Transverse colon (tissue), 4 donors: ENCODE data around the gene COL4A6. TPM values are rescaled to one million over a fixed set of nuclear protein-coding genes. Genes with fewer than 3 reads are reported as not detected.

Source experiments
- DNase-seq: peaks from one replicate; pipeline ENCODE4 v3.0.0-alpha.2; 2019
- H3K27ac ChIP-seq, 4 donors: fragments of 200-600 bp; sonication (generic); 2 replicates each; pipeline ENCODE4 v1.5.1; 2016 to 2018; ENCODE audit warnings: inconsistent platforms in 4 of 4
- H3K27me3 ChIP-seq: fragments of 200-600 bp; sonication (generic); 2 replicates; pipeline ENCODE4 v1.5.1; 2017; ENCODE audit warnings: inconsistent platforms
- H3K36me3 ChIP-seq, 4 donors: fragments of 200-600 bp; sonication (generic); 2 replicates each; pipeline ENCODE4 v1.5.1; 2017 to 2019; ENCODE audit warnings: inconsistent platforms in 4 of 4
- H3K4me1 ChIP-seq, 4 donors: fragments of 200-600 bp; sonication (generic); 2 replicates each; pipeline ENCODE4 v1.5.1; 2017 to 2020; ENCODE audit warnings: inconsistent platforms in 4 of 4
- H3K4me3 ChIP-seq, 4 donors: fragments of 200-600 bp; sonication (generic); 1 replicate in 1 of 4; 2 replicates in 3 of 4; pipeline versions ENCODE4 v1.5.1 to v1.6.1; 2017 to 2019; ENCODE audit warnings: inconsistent platforms in 4 of 4
- H3K9me3 ChIP-seq, 2 donors: fragments of 200-600 bp; sonication (generic); 2 replicates each; pipeline ENCODE4 v1.5.1; 2017 to 2019; ENCODE audit warnings: inconsistent platforms in 2 of 2
- EP300 ChIP-seq: sonication (generic); formaldehyde crosslinking; IDR thresholded peaks from one replicate; pipeline ENCODE4 v1.6.1; 2017; ENCODE audit warnings: antibody characterized with exemption, low read depth
- POLR2A ChIP-seq: fragments of 450-650 bp; IDR thresholded peaks from one replicate; pipeline ENCODE4 v1.6.1; 2016; ENCODE audit warnings: antibody characterized with exemption, mild to moderate bottlenecking, moderate library complexity
- POLR2AphosphoS5 ChIP-seq, 3 donors: sonication (generic); formaldehyde crosslinking; IDR thresholded peaks; one replicate each; pipeline ENCODE4 v1.6.1; 2016; ENCODE audit warnings: antibody characterized with exemption in 3 of 3
- WGBS, 2 donors: methylation state at CpG; one replicate each; pipeline ENCODE4 v1.1.5; 2018; ENCODE audit warnings: low coverage in 1 of 2; 5-methylcytosine and 5-hydroxymethylcytosine counted together
- in situ Hi-C, 4 donors: fragments of 200-750 bp; cut with MboI; loops; one replicate each; pipeline versions ENCODE4 v1.15.0 to v1.15.1; 2017; ENCODE audit warnings: low sequenced_read_pairs in 3 of 4, low pct_ligation_motif_present in 1 of 4, low pct_unique_long_range_greater_than_20kb in 1 of 4
- intact Hi-C: fragments of 100-400 bp; cut with DNase I; formaldehyde crosslinking; loops from one replicate; pipeline ENCODE4 v1.15.1; 2023; ENCODE audit warnings: low total_unique reads
- total RNA-seq, 4 donors: library from RNA; depleted of rRNA; stranded (reverse); fragments of >200 nt; gene quantifications; one replicate each; pipeline ENCODE4 v1.1.0, GENCODE V29; 2016
- TF ChIP-seq, protein P1 (sequence below), 5 experiments: fragments of 200-600 bp in 3 of 5; fragments of 450-650 bp in 2 of 5; sonication (generic) in 3 of 5; IDR thresholded peaks; 1 replicate in 2 of 5; 2 replicates in 3 of 5; pipeline ENCODE4 v1.5.1; 2016 to 2017; ENCODE audit warnings: antibody characterized with exemption in 5 of 5, inconsistent platforms in 3 of 5, mild to moderate bottlenecking in 2 of 5, moderate library complexity in 1 of 5

The COL4A6 gene
- total RNA-seq, 4 donors from 2014 or later, result 0.32 to 0.75 (median 0.57) TPM

DNA sequence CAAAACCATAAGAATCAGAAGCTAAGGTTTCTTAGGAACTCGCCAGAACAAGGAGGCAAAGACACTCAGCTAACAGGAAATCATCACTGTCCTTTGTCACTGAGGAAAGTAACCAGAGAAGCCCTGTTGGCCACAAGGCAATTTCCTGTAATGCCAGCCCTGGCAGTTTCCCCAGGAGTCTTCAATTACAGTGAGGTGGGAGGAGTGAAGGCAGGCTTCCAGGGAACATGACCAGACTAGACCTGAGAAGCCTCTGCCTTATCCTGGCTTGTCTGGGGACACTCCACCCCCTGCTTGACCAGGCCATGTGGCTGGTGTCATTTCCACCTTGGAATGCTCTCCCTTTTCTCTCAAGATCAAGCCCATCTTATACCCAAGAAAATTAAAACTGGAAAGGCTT is 125.3 kb downstream of the COL4A6 start:
- in situ Hi-C loops, result no loop called here

DNA sequence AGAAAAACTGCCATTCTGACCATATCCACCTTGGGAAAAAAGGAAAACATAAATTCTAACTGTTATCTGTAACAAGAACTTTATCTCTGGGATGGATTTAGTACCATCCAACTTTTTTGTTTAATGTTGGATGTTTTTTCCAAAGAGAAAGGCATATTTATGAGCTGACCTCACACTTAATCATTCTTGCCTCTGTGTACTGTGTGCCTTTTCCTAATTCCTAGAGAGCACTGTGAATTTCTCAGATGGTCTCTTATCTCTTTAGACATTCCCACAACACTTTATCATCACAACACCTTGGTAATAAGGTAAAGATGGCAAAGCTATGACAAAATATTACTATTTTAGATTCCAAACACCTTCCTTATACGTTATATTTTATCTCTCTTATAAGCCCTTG is 126.2 kb downstream of the COL4A6 start:
- Histone ChIP-seq H3K27ac (no peak overlapping the region), H3K4me1 (no peaks in the 10 kb centered on the region), H3K36me3 (no peaks in the 10 kb centered on the region), H3K9me3 (no peaks in the 10 kb centered on the region), H3K4me3 (no peak overlapping the region), H3K27me3 (no peaks in the 10 kb centered on the region)
- WGBS, 2 donors, result 52 to 100% methylated on average over 1 of the region's 1 CpG
- TF ChIP-seq EP300 (no peak), POLR2A (no peak), POLR2AphosphoS5 (IDR thresholded peaks at IDR 0.05) (no peak)
- TF ChIP-seq, protein P1, sequence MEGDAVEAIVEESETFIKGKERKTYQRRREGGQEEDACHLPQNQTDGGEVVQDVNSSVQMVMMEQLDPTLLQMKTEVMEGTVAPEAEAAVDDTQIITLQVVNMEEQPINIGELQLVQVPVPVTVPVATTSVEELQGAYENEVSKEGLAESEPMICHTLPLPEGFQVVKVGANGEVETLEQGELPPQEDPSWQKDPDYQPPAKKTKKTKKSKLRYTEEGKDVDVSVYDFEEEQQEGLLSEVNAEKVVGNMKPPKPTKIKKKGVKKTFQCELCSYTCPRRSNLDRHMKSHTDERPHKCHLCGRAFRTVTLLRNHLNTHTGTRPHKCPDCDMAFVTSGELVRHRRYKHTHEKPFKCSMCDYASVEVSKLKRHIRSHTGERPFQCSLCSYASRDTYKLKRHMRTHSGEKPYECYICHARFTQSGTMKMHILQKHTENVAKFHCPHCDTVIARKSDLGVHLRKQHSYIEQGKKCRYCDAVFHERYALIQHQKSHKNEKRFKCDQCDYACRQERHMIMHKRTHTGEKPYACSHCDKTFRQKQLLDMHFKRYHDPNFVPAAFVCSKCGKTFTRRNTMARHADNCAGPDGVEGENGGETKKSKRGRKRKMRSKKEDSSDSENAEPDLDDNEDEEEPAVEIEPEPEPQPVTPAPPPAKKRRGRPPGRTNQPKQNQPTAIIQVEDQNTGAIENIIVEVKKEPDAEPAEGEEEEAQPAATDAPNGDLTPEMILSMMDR (IDR thresholded peaks at IDR 0.05), result no peak
- DNase-seq, result no peak
- intact Hi-C loops (loop anchor here (2.0 kb wide), 1 partner anchor 33 kb away; no protein-coding TSS in a partner anchor), in situ Hi-C loops (no loop called here)

More for the DNA sequence above, 125.3 kb downstream of the COL4A6 start:
- Histone ChIP-seq H3K4me3 (no peak overlapping the region), H3K27ac (no peak overlapping the region), H3K4me1 (no peaks in the 10 kb centered on the region), H3K27me3 (no peaks in the 10 kb centered on the region), H3K9me3 (no peaks in the 10 kb centered on the region), H3K36me3 (no peaks in the 10 kb centered on the region)
- intact Hi-C loops, result loop anchor here (2.0 kb wide), 1 partner anchor 34 kb away; no protein-coding TSS in a partner anchor
- no peak for DNase-seq
- 41% methylated on average over 1 of the region's 1 CpG; no CpG with 5 or more reads in 1 of the 2 donors for WGBS, 2 donors
- TF ChIP-seq POLR2A (no peak), POLR2AphosphoS5 (IDR thresholded peaks at IDR 0.05) (no peak), EP300 (no peak)
- TF ChIP-seq, protein P1 (IDR thresholded peaks at IDR 0.05), result no peak

DNA sequence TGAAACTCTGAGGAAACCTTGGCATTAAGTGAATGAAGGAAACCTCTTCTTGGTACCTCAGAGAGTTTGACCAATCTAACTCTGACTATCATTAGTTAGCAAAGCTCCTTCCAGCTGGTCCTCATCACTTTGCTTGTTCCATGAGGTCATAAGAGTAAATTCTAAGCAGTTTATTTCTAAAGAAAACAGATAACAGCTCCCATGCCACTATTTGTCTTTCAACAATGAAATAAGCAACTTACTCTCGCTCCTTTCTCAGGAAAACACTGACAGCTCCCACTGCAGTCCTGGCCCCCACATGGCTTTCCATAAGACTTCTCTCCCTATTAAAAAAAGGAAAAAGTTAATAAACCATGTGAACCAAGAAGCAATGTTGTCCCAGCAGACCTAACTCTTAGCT is 127.7 kb downstream of the COL4A6 start:
- in situ Hi-C loops (no loop called here), intact Hi-C loops (no loop called here)
- DNase-seq, result no peak
- Histone ChIP-seq H3K9me3 (no peaks in the 10 kb centered on the region), H3K27ac (no peak overlapping the region), H3K4me3 (no peak overlapping the region), H3K4me1 (no peaks in the 10 kb centered on the region), H3K27me3 (no peaks in the 10 kb centered on the region), H3K36me3 (no peaks in the 10 kb centered on the region)
- 63% methylated on average over 1 of the region's 1 CpG; no CpG with 5 or more reads in 1 of the 2 donors for WGBS, 2 donors
- TF ChIP-seq, protein P1 (IDR thresholded peaks at IDR 0.05), result no peak
- TF ChIP-seq EP300, result no peak
- TF ChIP-seq POLR2AphosphoS5 (IDR thresholded peaks at IDR 0.05), result no peak
- no peak for TF ChIP-seq POLR2A

DNA sequence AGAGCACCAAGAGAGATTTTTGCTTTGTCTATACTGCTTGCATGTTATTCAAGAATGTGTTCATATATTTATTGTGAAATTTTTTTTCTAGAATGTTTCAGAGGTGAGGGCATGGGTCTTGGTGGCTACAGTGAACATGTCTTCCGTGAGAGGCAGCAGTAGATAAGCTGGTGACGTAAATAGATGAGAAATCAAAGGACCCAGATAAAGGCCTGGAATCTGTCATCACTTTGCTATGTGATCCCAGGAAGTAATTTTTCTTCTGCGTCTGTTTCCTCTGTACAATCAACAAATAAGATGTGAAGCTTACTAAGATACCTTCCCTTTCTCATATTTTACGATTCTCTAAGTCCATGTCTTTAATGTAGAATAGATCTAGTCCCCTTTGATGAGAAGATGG is 129.1 kb downstream of the COL4A6 start:
- Histone ChIP-seq H3K4me1 (no peaks in the 10 kb centered on the region), H3K4me3 (no peak overlapping the region), H3K27ac (no peak overlapping the region), H3K36me3 (no peaks in the 10 kb centered on the region), H3K27me3 (no peaks in the 10 kb centered on the region), H3K9me3 (no peaks in the 10 kb centered on the region)
- intact Hi-C loops, result no loop called here
- no peak for DNase-seq
- TF ChIP-seq POLR2A (no peak), POLR2AphosphoS5 (IDR thresholded peaks at IDR 0.05) (no peak), EP300 (no peak)
- TF ChIP-seq, protein P1 (IDR thresholded peaks at IDR 0.05), result no peak
- 74 to 80% methylated on average over 1 to 4 of the region's 4 CpGs for WGBS, 2 donors
- in situ Hi-C loops, result no loop called here
